H4 (cell line): ENCODE measurements around the gene GCN1. TPM values are rescaled to one million over a fixed set of nuclear protein-coding genes. Genes with fewer than 3 reads are reported as not detected.
A peak's percentile ranks its signal among the peaks of the same experiment; 100 is the strongest.

Experiments used
- DNase-seq: peaks from one replicate; pipeline ENCODE4 v3.0.0-alpha.2; 2015; ENCODE audit warnings: low spot score
- total RNA-seq: library from RNA; depleted of rRNA; stranded (reverse); fragments of >200 nt; shearing (Covaris generic); gene quantifications from 2 replicates; pipeline ENCODE4 v1.2.3, GENCODE V29; 2014

GCN1 gene
- total RNA-seq, 1 experiment from 2014 or later, result 59.7 TPM

DNA sequence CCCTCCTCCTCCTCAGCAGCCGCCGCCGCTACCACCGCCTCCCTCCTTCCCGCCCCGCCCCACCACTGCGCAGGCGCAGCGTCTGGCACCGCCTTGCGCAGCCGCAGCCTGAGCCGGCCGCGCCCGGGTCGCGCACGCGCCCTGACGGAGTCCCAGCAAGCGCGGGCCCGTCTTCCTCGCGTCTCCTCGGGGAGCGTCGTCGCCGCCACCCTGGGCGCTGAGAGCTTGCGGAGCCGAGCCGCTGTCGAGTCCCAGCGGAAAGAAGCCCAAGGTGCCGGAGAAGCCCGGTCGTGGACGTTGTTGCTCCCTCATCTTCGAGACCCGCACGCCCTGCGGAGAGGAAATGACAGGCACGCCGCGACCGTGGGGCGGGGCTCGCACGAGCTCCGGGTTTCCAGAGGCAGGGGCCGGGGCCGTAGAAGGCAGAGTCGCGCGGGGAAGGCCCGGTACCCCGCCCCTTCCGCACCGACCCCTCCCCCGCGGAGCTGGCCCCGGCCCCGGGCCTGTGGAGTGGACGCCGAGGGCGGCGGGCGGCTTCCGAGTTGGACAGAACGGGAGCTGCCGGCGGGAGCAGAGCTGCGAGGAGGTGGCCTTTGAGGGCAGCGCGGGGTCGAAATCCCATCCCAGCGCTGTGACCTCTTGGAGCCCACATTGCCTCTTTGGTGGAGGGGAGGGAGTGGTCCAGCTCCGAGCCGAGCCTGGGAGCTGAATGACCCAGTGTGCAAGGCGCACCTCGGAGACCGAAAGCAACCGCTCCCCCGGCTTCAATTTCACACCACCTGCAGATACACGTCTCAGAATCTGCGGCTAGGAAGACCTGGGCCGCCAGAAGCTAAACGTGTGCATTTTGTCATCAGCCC is 77.5 kb downstream of the GCN1 start:
- DNase-seq, result peak; percentile 87

DNA sequence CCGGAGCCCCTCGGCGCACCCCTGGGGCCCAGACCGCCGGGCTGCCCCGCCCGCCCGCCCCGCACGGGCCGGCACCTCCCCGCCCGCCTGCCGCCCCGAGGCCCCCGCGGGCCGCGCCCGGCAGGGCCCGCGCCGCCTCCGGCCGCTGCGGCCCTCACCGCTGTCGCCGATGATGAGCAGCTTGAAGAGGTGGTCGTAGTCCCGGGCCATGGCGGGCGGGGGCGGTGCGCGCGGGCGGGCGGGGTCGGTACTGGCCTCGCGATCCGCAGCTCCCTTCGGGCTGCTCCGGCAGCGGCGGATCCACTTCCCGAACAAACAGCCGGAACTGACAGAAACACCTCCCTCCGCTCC is 78.1 kb downstream of the GCN1 start, which contains the start of gene RAB35:
TSS of gene RAB35 (minus strand) at position 313 of the 351 bp plus-strand sequence. CDS start at position 210, 103 bp downstream.
- no peak for DNase-seq

DNA sequence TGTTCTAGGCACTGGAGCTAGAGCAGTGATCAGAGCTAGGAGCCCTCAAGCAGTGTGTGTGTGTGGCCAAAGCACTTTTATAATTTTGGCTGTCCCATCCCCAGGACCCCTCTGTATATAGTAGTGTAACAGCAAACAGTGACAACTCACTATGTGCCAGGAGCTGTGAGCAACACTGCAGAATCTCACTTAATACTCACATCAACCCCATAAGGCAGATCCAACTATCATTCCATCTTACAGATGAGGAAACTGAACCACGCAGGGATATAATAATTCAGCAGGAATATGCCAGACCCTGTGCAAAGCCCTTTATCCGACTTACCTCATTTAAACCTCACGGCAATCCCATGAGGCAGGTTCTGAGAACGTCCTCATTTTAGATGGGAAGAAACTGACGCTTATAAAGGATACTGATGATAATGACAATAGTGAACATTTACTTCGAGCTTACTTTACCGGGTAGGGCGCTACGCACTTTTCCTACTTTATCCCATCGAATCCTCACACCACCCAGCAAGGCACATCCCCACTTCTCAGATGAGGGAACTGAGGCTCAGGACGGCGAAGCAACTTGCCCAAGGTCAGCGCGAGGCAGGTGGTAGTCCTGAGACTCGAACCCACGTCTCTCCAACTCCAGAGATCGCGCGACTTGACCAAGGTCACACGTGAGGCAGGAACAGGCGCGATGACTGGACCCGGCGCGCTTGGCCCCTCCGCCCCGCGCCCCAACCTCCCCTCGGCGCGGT is 78.6 kb downstream of the GCN1 start:
- peak; percentile 39 for DNase-seq

DNA sequence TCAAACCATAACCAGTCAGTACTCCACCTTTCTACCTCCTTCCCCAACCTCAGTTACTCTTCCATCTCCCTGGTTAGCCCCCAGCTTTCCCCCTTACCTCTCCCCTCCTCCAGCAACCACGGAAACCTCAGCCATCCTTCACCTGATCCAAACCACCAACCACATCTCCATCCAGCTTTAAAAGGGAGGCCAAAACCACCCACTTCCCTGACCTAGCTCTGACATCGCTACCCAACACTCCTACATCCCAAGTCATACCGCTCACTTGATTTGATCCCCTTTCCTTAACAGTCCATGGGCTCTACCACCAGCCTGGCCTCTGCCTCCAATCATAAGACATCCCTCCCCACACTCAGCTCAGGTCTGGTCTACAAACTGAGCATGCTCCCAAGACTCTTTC is 79.4 kb downstream of the GCN1 start:
- no peak for DNase-seq

DNA sequence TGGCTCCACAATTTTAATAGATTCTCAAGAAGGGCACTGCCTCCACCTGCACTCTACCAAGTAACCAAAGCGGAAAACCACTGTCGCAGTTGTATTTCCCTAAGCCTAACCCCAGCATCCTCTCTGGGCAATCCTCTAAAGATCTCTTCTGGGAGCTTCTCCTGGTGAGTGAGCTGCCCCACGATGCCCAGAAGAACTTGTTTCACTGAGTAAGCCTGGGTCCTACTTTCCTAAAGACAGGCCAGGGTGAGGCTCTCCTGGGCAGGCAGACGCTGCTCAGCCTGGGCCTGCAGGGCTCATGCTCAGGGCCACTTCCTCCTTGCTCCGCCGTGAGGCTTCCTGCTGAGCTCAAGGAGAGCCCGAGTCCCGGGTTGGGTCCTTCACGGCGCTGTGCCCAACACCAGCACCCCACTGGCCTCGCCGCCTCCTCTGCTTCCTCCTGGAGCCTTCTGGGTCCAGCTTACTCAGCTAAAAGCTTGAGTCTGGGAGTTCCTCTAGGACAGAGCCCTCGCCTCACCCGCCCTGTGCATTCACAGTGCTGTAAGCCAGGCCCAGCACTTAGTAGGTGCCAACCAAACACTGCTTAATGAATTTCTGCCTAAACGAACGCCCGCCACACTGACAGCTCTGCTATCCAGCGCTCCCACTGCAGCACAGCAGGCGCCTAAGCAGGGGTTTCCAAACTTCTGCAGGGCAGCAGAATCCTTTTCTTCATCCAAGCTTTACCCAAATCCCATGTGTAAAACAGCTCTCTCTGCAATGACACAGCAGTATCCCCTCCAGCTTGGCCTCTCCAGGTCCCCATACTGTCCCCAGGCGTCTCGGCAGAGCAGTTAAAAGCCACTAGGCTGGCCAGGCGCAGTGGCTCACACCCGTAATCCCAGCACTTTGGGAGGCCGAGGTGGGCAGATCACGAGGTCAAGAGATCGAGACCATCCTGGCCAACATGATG is 83.7 kb downstream of the GCN1 start:
- no peak for DNase-seq

DNA sequence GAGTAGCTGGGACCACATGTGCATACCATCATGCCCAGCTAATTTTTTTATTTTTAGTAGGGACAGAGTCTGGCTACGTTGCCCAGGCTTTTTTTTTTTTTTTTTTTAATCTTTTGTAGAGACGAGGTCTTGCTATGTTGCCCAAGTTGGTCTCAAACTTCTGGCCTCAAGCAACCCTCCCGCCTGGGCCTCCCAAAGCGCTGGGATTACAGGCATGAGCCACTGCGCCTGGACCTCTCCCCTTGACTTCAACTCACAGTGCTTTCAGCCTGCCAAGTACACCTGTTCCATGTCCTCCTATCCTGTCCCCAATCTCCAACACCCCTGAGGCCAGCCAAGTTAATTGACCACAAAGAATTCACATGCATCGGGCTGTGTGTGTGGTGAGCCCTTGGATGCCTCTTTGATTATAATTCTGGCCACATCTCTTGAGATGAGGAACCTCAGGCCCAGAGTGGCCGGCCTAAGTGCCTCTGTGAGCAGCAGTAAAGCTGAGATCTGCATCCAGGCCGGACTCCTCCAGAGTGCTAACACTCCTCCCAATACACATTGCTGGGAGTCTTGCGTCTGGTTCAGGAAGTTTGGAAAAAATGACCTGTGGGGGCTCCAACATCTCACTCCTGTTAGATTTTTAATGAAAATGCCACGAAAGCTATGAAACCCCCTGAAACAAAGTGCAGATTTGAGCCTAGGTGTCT is 84.8 kb downstream of the GCN1 start:
- no peak for DNase-seq

DNA sequence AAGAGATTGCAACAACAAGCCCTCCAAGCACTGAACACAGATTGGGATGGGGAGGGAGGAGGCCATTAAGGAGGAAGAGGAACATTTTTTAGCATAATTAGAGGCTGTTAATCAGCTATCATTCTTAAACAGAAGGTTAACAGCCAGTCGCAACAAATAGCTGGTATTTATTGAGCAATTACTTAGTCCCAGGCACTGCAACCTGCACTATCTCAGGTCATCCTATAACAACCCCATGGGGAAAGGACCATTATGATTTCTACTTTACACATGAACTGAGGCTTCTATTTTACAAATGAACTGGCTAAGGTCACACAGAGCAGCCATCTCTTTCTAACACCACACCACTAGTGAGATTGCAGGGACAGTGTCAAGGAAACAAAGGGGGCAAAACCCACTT is 88.4 kb downstream of the GCN1 start:
- DNase-seq, result no peak

DNA sequence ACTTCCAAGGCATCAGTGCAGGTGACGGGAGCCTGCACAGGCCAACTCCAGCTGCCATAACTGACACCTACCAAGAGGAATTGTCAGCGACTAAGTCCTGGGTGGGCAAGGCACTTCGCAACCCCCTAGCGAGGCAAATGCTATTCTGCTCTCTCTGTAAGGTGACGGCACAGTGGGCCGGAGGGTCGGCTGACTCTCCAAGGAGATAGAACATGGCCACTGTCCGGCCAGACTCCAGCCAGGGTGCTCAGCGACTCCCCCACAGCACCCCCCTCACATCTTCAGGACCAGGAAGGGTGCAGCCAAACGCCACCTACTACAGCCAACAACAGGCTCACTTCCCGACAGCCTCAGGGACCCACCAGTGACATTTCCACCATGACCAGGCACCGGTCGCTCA is 91.1 kb downstream of the GCN1 start:
- DNase-seq, result no peak

DNA sequence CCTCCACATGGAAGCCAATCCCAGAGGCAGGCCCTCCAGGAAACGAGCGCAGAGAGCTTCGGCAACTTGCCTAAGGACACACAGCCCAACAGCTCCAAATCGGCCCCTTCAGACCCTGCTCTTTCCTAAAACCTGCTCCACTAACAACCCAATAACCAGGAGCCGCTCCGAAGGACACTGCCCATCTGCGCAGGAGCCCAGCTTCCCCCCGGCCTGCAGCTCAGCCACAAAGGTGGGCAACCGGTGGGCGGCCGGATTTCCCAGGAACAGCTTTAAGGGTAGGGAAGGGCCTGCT is 91.5 kb downstream of the GCN1 start:
- no peak for DNase-seq

DNA sequence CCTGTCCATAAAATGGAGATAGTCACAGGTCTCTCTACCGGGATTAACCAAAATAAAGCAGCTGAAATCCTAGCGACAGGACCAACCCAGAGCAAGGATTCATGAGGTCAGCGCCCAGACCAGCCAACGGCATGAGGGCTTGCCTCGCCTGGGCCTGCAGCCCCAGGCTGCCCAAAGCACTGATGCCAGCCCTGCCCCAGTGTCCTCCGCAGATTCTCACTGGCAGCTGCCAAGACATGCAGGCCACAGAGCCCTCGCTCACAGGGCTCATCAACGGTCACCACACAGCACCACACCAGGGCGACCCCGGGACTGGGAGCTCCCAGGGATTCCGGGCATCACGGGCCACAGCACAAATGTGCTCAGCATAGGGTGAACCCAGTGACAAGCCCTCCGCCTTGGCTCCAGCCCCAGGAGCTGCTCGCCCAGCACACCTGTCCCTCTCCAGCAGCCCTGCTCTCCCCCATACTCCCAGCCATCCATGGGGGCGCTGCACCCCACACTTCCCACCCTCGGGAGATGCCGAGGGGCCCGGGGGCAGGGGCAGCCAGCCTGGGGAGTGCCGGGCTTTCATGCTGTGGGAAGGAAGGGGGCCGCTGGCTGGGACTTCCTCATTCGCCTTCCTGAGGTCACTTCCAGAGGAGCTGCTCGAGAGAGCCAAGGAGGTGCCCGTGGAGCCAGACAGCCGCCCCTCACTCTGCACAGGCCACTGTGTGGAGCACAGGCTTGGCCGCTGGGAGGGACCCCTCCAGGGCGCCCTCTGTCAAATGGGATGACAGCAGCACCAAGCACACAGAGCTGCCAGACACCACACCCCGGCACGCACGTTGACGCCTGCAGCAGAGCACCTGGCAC is 92.1 kb downstream of the GCN1 start:
- DNase-seq, result no peak

DNA sequence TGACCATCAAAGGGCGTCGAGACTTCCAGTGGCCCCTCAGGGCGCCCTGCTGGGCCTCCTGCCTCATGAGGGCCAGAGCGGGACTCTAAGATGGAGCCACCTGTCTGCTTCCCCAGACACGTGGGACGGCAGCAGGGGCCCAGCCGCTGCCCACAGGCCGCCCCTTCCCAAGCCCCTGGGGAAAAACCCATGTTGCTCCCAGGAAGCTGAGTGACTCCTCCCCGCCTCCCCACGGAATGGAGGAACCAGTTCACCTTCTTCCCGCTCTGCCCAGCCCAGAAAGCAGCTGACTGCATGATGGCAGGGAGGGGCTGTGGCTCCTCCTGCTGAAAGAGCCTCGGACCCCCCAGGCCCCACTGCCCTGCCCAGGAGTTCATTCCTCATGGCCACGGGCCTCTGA is 92.9 kb downstream of the GCN1 start:
- DNase-seq, result no peak

DNA sequence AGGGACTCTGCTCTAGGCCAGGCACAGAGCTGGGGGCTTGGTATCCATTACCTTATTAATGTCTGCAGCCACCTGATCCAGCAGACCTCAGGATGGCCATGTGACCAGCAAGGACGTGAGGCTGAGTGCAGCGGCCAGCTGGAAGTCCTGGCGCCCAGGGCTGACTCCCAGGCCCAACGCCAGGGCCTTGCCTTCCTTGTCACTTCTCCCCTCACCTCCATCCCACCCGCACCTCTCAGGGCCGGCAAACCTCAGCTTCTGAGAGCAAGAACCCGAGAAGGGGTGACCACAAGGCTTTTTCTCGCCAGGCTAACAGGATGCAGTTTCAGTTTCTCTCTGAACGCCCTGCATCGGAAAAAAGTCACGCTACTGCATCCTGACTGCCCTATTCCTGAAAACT is 93.3 kb downstream of the GCN1 start:
- DNase-seq, result no peak

DNA sequence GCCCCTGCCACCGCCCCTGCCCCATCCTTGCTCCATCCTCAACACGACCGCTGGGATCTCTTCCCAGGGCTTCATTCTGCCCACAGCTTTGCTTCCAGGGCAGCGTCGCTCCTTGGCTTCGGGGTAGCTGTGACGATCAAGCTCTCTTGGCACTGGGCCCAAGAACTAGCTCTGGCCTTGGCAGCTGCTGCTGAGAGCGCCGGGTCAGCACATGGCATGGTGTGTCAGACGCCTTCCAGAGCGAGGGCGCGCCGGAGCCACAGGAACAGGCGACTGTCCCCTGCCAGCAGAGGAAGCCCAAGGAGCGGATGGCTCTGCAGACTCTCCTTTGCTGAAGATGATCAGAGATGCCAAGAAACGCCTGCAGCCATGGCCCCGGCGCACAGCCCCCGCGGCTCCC is 93.9 kb downstream of the GCN1 start:
- no peak for DNase-seq

DNA sequence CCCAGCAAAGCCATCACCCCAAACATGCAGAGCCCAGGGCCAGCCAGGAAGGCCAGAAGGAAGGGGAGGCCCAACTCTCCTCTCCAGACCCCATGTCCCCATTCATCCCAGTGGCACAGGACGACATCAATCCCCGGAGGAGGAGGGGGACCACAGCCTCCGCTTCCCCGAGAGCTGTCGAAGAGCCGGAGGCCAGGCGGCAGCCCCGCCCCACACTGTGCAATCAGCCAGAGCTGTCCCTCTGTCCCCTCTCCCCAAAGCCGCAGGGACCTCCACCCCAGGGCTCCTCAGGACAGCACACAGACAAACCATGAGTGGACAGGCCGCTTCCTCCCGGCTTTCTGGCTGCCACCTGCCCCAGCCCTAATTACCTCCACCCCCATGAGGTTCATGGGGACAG is 94.8 kb downstream of the GCN1 start:
- DNase-seq, result no peak

DNA sequence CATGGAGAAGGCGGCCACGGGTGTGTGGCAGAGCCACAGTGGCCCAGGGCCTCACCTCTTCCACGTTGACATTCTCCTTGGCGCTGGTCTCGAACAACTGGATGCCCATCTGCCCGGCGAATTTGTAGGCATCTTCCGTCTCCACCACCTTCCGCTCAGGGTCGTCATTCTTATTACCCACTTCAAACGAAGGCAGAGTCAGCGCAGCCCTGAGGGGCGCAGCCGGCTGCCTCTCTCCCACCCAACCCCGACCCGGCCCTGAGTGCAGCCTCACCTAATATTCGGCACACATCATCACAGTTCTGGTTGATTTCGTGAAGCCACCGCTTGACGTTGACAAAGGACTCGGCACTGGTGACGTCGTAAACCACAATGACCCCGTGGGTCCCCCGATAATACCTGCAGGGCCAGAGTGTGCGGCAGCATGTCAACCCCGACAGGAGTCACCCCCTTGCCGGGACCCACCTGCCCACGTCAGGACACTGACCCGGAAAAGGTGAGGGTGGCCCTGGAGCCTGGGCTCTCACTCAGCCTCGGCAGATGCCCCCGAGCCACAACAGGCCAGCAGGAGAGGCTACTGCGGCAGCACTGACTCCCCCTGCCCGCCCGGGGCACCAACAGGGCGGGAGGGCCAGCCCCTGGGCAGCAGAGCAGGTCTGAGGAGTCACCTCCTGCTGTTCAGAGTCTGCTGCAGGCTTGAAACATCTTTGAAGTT is 95.6 kb downstream of the GCN1 start:
- no peak for DNase-seq

DNA sequence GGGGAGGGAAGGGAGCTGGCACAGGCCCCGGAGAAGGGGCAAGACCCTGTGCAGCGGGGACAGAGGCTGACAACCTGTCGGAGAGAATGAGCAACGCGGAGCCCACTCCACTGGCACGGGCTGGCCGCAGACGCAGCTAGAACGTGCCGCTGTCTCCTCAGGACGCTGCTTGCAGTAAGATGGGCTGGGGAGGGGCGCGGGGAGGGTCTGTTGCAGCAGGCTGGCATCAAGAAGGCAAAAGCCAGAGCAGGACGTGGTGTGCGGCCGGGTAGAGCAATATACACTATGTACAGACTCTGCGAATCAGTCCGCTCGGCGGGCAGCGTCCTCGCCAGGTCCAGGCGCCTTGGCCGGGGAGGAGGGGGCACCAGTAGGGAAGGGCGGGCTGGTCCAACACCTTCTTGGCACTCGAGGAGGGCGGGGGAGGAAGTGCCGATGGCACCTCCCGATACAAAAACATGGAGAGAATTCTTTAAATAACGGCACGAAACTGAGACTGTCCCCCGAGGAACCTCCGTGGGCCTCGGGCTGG is 97.8 kb downstream of the GCN1 start:
- no peak for DNase-seq

DNA sequence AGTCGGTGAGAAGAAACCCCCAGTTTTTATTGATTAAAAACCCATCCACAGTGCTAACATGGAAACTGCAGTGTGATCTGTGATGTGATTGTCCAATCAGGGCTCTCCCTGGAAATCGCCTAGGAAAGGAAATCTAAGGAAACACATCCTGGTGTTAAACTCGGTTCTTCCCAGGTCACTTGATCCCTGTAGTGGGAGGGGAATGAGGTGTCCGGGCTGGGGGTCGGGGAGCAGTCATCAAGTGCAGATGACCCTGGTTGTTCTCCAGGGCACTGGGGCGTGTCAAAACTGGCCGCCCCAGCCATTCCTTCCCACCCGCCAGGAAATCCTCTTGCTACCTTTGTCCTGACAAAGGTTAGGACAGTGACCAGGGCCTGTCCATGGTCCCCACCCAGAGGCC is 98.8 kb downstream of the GCN1 start:
- no peak for DNase-seq

DNA sequence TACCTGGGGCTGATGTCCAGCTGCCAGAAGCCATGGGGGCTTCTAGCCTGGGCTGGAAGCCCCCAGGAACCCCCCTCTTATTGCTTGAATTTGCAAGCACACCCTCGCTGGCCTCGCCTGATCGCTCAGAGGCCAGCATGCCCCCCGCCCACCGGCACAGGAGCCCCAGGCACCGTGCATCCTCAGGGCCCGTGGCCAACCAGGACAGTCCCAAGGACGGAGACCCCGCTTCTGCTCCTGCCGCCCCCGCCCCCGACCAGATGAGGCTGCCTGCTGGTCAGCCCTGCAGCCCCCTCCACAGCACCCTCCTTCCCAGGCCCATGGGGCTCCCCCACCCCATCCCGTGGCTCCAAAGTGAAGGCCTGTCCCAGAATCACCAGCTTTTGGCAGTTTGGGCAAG is 99.2 kb downstream of the GCN1 start:
- DNase-seq, result no peak

DNA sequence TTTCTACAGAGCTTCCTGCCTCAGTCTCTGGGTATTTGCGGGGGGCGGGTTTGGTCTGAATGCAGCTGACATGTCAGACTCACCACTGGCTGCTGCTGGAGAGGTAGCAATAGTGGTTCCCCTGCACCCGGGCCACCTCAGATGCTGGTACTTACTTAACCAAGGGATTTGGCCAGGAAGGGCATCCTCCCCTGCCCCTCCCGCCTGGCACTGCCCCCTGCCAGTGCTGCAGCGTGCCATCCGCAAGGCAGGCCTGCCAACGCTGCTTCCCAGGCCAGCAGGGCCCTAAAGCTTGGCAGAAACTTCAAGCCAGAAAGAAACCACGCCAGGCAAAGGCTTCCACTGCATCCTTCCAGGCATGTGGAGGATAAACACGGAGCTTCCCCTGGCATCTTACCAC is 100.0 kb downstream of the GCN1 start:
- no peak for DNase-seq
